Natural killer cell (primary cell): ENCODE results near the gene UBE2Q1. TPM values are rescaled to one million over a fixed set of nuclear protein-coding genes. Genes with fewer than 3 reads are reported as not detected.

Experiments
- ATAC-seq, 3 donors: fragments of 150-1000 bp in 2 of 3; fragments of 200-7000 bp in 1 of 3; cut with Tn5 transposase; 1 replicate in 1 of 3; 2 replicates in 2 of 3; pipeline ENCODE4 v1.10.0; 2021; ENCODE audit warnings: mild to moderate bottlenecking in 2 of 3, moderate library complexity in 2 of 3
- DNase-seq, 2 donors: peaks; one replicate each; pipeline versions ENCODE4 v3.0.0 to v3.0.0-alpha.2; 2013 to 2021; ENCODE audit warnings: mixed read lengths in 1 of 2
- H3K27ac ChIP-seq: one replicate; pipeline ENCODE4 v1.5.1; 2013; ENCODE audit warnings: mild to moderate bottlenecking, low read length
- H3K27me3 ChIP-seq: one replicate; pipeline ENCODE4 v1.6.1; 2013; ENCODE audit warnings: low read length; ENCODE audit not compliant: control insufficient read depth, insufficient read depth
- H3K36me3 ChIP-seq: one replicate; pipeline ENCODE4 v1.6.1; 2013; ENCODE audit warnings: low read length; ENCODE audit not compliant: control insufficient read depth, insufficient read depth
- H3K4me1 ChIP-seq: one replicate; pipeline ENCODE4 v1.6.1; 2013; ENCODE audit warnings: low read length; ENCODE audit not compliant: control insufficient read depth, insufficient read depth
- H3K4me3 ChIP-seq: one replicate; pipeline ENCODE4 v1.5.1; 2013; ENCODE audit warnings: low read length
- H3K9me3 ChIP-seq: one replicate; pipeline ENCODE4 v1.6.1; 2013; ENCODE audit warnings: low read length; ENCODE audit not compliant: control insufficient read depth, insufficient read depth
- H3K27ac Mint-ChIP-seq, 2 donors: one replicate each; pipeline ENCODE4 v1.8.0; 2022; ENCODE audit warnings: mild to moderate bottlenecking in 2 of 2, mixed read lengths in 2 of 2, moderate library complexity in 1 of 2
- H3K27me3 Mint-ChIP-seq, 2 donors: one replicate each; pipeline ENCODE4 v1.8.0; 2022; ENCODE audit warnings: low read depth in 2 of 2, mixed read lengths in 2 of 2
- H3K36me3 Mint-ChIP-seq: one replicate; pipeline ENCODE4 v1.8.0; 2022; ENCODE audit warnings: mixed read lengths
- H3K4me1 Mint-ChIP-seq, 2 donors: one replicate each; pipeline ENCODE4 v1.8.0; 2022; ENCODE audit warnings: mixed read lengths in 2 of 2
- H3K4me3 Mint-ChIP-seq: one replicate; pipeline ENCODE4 v1.8.0; 2022; ENCODE audit warnings: mild to moderate bottlenecking, moderate library complexity, mixed read lengths
- H3K9me3 Mint-ChIP-seq, 2 donors: one replicate each; pipeline ENCODE4 v1.8.0; 2022; ENCODE audit warnings: mixed read lengths in 2 of 2
- WGBS: methylation state at CpG from one replicate; pipeline ENCODE4 v1.1.7; 2013; ENCODE audit warnings: missing lambda C conversion rate; ENCODE audit not compliant: insufficient coverage; 5-methylcytosine and 5-hydroxymethylcytosine counted together
- intact Hi-C: fragments of 100-400 bp; cut with micrococcal nuclease; formaldehyde crosslinking; loops from one replicate; pipeline ENCODE4 v1.14.2; 2022
- total RNA-seq, 4 donors: library from RNA; stranded (reverse); fragments of 120-200 nt in 1 of 4; gene quantifications; one replicate each; pipeline versions ENCODE4 v1.2.3 to v1.2.4, GENCODE V29; 2013 to 2022
- TF ChIP-seq, protein P1 (sequence below): fragments of 200-600 bp; IDR thresholded peaks from one replicate; pipeline ENCODE4 v1.8.0; 2022; ENCODE audit warnings: antibody characterized with exemption

Gene UBE2Q1
- total RNA-seq, 3 donors from 2014 or later (not counting 1 experiment from before 2014, with no cell fraction given): 100 to 137 (median 112) TPM

DNA sequence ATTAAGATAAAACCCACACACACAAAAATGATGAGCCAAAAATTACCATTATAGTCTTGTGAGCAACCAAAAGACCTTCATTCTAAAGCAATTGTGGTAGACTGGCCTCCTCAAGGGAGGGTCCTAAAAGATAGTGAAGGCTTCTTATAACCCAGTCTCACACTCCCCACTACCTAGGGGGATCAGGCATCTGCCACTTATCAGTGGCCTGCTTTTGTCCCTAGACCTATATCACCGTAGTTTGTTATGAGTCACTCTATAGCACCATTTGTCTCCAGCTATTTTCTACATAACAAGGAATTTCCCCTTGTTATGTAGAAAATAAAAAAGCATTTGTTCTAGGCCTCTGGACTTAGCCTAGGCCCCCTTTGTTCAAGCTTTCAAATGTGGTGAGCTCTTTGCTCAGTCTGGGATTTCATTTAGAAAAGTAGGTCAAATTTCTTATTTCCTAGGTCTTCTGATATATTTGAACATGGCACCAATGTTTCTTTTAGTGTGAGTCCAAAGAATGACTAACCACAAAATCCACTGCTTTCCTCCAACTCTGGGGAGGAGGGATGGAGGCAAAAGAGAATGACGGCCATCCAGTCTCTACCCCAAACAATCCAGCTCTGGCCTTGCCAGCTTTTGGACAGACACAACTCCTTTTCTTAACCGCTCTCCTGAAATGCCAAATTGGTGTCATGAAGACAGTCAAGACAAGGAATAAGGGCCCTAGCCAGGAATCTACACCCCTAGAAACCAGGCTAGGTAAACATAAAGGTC, 40.6 kb upstream of the UBE2Q1 start:
- no peaks in the 10 kb centered on the region for H3K27me3 ChIP-seq
- ATAC-seq: no peak
- no peak overlapping the region for H3K27ac ChIP-seq
- DNase-seq: no peak
- Mint-ChIP-seq H3K27me3 (no peaks in the 10 kb centered on the region), H3K36me3 (peaks cover 28% of the 10 kb centered on the region), H3K4me3 (peak overlapping the region; percentile 13), H3K27ac (peak overlapping the region; percentile 74 to 87), H3K9me3 (no peaks in the 10 kb centered on the region), H3K4me1 (peaks cover 44 to 62% of the 10 kb centered on the region in 2 donors)
- H3K4me3 ChIP-seq: no peak overlapping the region
- 77% methylated on average over 3 of the region's 3 CpGs for WGBS
- intact Hi-C loops: no loop called here
- TF ChIP-seq, protein P1, sequence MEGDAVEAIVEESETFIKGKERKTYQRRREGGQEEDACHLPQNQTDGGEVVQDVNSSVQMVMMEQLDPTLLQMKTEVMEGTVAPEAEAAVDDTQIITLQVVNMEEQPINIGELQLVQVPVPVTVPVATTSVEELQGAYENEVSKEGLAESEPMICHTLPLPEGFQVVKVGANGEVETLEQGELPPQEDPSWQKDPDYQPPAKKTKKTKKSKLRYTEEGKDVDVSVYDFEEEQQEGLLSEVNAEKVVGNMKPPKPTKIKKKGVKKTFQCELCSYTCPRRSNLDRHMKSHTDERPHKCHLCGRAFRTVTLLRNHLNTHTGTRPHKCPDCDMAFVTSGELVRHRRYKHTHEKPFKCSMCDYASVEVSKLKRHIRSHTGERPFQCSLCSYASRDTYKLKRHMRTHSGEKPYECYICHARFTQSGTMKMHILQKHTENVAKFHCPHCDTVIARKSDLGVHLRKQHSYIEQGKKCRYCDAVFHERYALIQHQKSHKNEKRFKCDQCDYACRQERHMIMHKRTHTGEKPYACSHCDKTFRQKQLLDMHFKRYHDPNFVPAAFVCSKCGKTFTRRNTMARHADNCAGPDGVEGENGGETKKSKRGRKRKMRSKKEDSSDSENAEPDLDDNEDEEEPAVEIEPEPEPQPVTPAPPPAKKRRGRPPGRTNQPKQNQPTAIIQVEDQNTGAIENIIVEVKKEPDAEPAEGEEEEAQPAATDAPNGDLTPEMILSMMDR: no peak
- no peaks in the 10 kb centered on the region for H3K9me3 ChIP-seq
- H3K36me3 ChIP-seq: peaks cover 72% of the 10 kb centered on the region
- peaks cover 25% of the 10 kb centered on the region for H3K4me1 ChIP-seq

DNA sequence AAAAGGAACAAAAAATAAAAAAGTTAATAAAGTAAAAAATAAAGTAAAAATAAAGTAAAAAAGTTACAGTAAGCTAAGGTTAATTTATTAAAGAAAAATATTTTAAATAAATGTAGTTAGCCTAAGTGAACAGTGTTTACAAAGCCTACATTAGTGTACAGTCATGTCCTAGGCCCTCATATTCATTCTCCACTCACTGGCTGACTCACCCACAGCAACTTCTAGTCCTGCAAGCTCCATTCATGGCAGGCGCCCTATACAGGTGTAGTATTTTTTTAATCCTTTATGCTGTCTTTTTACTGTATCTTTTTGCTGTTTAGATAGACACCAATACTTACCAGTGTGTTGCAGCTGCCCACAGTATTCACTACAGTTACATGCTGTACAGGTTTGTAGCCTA, 37.2 kb upstream of the UBE2Q1 start:
- Mint-ChIP-seq H3K4me1 (peaks cover 27 to 35% of the 10 kb centered on the region in 2 donors), H3K36me3 (peaks cover 35% of the 10 kb centered on the region), H3K9me3 (no peaks in the 10 kb centered on the region), H3K27me3 (no peaks in the 10 kb centered on the region), H3K27ac (no peak overlapping the region), H3K4me3 (no peak overlapping the region)
- Histone ChIP-seq H3K4me3 (no peak overlapping the region), H3K4me1 (peaks cover 8% of the 10 kb centered on the region), H3K9me3 (no peaks in the 10 kb centered on the region), H3K27me3 (no peaks in the 10 kb centered on the region), H3K36me3 (peaks cover 79% of the 10 kb centered on the region), H3K27ac (no peak overlapping the region)
- 100% methylated on average over 1 of the region's 1 CpG for WGBS
- intact Hi-C loops: no loop called here
- DNase-seq (no peak), ATAC-seq (no peak)
- TF ChIP-seq, protein P1: no peak

DNA sequence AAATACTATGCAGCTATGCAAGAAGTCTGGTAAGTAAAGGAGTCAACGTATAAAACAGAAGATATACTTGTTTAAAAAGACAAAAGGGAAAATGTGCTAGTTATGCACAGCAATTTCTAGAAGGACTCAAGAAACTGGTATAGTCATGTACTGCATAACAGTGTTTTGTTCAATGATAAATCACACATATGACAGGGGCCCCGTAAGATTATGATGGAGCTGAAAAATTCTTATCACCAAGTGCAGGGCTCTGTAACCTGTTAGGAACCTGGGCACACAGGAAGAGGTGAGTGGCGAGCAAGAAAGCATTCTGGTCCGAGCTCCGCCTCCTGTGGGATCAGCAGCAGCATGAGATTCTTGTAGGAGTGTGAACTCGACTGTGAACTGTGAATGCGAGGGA, 36.3 kb upstream of the UBE2Q1 start:
- DNase-seq (no peak), ATAC-seq (no peak)
- TF ChIP-seq, protein P1: no peak
- peaks cover 19 to 26% of the 10 kb centered on the region in 2 donors for H3K4me1 Mint-ChIP-seq
- H3K9me3 Mint-ChIP-seq: no peaks in the 10 kb centered on the region
- Histone ChIP-seq H3K27ac (no peak overlapping the region), H3K36me3 (peaks cover 84% of the 10 kb centered on the region), H3K9me3 (no peaks in the 10 kb centered on the region), H3K27me3 (no peaks in the 10 kb centered on the region), H3K4me1 (peaks cover 2% of the 10 kb centered on the region), H3K4me3 (no peak overlapping the region)
- H3K36me3 Mint-ChIP-seq: peaks cover 35% of the 10 kb centered on the region
- H3K27ac Mint-ChIP-seq: peak overlapping the region in 1 of 2 donors; percentile 4
- intact Hi-C loops: no loop called here
- no peaks in the 10 kb centered on the region for H3K27me3 Mint-ChIP-seq
- WGBS: 97% methylated on average over 7 of the region's 7 CpGs
- H3K4me3 Mint-ChIP-seq: no peak overlapping the region

DNA sequence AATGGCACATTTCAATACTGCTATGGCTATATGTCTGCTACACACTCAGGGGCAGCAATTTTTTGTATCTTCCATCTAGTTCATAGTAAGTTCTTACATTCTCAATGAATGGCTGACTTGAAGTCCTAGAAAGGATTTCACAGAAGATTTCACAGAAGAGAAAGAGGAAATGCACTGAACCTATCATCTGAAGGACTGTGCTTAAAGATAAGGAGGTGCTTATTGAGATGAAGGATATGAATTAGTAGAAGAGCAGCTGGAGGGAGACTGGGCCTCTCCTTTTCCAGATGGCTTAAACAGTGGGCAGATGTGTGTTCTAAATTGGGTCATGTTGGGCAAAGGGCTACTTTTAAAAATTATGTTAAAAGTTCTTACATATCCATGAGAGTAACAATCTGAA, 34.9 kb upstream of the UBE2Q1 start:
- intact Hi-C loops: no loop called here
- ATAC-seq (no peak), DNase-seq (no peak)
- H3K4me1 Mint-ChIP-seq: peaks cover 7 to 14% of the 10 kb centered on the region in 2 donors
- H3K4me3 Mint-ChIP-seq: no peak overlapping the region
- no peaks in the 10 kb centered on the region for H3K9me3 ChIP-seq
- no peaks in the 10 kb centered on the region for H3K27me3 ChIP-seq
- TF ChIP-seq, protein P1: no peak
- H3K27me3 Mint-ChIP-seq: no peaks in the 10 kb centered on the region
- peaks cover 89% of the 10 kb centered on the region for H3K36me3 ChIP-seq
- no peaks in the 10 kb centered on the region for H3K4me1 ChIP-seq
- no peaks in the 10 kb centered on the region for H3K9me3 Mint-ChIP-seq
- no peak overlapping the region for H3K27ac ChIP-seq
- peaks cover 42% of the 10 kb centered on the region for H3K36me3 Mint-ChIP-seq
- H3K4me3 ChIP-seq: no peak overlapping the region
- H3K27ac Mint-ChIP-seq: no peak overlapping the region
